Measurements from ENCODE around the gene LYG2.
"Not testable (repeated sequence)": the region's sequence is repeated elsewhere in the genome, so short reads cannot be mapped to it uniquely, and the experiment has no call there.

Gene LYG2

DNA sequence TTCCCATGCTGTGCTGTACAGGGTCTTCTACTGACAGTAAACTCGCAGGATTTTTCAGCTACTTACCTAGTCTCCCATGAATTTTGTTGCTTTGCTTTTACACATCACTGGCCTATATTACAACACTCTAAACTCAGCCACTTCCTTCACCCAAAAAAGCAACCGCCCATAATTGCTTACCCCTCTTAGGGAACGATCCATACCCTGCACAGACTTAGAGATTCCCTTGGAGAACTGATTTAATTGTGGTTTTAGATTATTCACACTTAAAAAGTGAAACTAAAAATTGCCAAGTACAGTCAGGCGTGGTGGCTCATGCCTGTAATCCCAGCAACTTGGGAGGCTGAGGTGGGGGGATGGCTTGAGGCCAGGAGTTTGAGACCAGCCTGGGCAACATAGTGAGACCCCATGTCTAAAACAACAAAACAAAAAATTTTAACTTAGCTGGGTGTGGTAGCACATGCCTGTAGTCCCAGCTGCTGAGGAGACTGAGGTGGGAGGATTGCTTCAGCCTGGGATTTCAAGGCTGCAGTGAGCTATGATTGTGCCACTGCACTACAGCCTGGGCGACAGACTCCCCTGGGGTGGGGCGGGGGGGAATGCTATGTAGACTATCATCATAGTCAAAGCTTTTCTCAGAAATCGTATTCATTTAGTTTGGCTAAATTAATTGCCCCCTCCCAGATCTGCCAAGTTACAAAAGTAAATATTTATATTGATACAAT lies 55.2 kb downstream of the LYG2 start:
- no peak for DNase-seq

DNA sequence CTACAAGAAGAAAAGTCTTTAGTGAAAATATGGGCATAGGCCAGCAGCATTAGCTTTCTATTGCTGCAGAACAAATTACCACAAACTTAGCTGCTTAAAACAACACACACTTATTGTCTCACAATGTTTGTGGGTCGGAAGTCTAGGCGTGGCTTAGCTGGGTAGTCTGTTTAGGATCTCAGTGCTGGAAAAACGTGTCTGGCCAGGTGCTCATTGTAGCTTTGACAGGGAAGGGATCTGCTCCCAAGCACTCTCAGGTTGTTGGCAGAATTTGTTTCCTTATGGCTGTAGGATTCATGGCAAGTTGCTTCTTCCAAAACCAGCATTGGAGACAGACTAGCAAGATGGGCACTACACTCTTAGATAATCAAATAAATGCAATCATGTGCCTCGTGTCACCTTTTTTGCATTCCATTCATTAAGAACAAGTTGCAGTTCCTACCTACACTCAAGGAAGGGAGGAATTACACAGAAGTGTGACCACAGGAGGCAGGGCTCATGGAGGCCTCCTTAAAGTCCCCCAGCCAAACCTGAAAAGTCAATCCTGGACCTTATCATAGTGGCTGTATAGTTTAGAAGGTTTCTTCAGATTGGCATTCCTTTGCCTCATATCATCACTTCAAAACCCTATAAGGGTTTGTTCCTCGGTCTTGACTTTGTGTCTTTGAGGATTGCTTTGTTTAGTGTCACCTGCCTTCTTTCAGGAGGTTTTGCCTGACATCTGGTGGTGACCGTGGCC lies 57.2 kb downstream of the LYG2 start:
- no peak for DNase-seq

DNA sequence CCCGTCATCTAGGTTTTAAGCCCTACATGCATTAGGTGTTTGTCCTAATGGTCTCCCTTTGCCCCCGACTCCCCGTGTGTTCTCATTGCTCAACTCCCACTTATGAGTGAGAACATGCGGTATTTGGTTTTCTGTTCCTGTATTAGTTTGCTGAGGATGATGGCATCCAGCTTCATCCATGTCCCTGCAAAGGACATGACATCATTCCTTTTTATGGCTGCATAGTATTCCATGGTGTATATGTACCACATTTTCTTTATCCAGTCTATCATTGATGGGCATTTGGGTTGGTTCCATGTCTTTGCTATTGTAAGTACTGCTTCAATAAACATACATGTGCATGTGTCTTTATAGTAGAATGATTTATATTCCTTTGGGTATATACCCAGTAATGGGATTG lies 63.1 kb downstream of the LYG2 start:
- not testable (repeated sequence) for DNase-seq

Measured in DMS79 (cell line).